GM20000 (cell line): ENCODE results near the gene TNC.

Experiments
- DNase-seq: peaks from one replicate; pipeline ENCODE4 v3.0.0; 2012; ENCODE audit warnings: low spot score
- TF ChIP-seq, protein P1 (sequence below): IDR thresholded peaks from 2 replicates; pipeline ENCODE4 v1.5.1; 2012; ENCODE audit warnings: mild to moderate bottlenecking, control low read depth; ENCODE audit errors: extremely low read depth, missing control alignments

Gene TNC

DNA sequence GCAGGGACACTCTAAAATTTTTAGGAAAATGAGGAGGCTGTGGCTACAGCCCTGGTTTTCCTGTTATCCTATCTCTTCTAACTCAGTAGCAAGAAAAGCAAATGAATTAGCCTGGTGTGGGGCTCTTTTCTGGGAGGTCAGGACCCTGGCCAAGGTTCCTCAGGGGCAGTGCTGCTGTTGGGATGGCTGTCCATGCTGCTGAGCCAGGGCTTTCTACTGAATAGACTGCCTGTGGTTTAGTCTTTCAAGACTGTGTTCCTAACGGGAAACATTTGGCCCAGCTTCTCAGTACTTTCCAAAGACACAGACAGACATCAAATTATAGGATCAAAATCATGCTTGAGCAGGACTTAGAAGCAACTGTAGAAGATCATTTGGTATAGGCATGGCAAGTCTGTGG is 18.1 kb downstream of the TNC start:
- TF ChIP-seq, protein P1, sequence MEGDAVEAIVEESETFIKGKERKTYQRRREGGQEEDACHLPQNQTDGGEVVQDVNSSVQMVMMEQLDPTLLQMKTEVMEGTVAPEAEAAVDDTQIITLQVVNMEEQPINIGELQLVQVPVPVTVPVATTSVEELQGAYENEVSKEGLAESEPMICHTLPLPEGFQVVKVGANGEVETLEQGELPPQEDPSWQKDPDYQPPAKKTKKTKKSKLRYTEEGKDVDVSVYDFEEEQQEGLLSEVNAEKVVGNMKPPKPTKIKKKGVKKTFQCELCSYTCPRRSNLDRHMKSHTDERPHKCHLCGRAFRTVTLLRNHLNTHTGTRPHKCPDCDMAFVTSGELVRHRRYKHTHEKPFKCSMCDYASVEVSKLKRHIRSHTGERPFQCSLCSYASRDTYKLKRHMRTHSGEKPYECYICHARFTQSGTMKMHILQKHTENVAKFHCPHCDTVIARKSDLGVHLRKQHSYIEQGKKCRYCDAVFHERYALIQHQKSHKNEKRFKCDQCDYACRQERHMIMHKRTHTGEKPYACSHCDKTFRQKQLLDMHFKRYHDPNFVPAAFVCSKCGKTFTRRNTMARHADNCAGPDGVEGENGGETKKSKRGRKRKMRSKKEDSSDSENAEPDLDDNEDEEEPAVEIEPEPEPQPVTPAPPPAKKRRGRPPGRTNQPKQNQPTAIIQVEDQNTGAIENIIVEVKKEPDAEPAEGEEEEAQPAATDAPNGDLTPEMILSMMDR, result no peak
- DNase-seq, result no peak

DNA sequence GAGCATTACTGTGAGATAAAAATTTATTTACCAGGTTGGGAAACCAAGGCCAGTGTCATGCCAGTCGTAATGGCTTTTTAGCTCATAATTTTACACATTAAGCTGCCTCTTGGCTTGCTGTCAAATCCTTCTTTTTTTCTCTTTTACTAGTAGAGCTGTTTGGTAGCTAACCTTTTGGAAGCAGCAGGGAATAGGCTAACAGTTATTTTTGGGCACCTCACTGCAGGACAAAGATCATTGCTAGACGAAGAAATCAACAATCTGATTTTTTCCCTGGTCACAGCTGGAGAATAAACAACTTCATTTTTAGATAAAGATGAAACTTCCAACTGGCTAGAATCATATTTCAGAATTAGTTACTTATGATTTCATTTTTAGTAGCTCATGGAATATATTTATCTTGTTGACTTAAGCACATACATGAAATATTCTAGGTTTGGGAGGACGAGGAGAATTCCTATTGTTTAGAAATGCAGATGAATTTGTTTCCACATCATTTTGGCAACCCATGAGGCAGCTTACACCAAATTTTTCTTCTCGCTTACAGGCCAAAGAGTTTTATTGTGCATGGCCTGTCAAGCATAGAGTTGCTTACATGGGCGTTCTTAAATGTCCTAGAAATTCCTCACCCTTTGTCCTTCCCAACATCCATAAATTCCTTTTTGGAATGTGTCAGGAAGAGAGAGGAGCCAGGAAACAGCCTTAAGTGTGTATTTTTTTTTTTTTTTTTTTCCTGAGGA is 19.6 kb downstream of the TNC start:
- TF ChIP-seq, protein P1, result no peak
- no peak for DNase-seq

DNA sequence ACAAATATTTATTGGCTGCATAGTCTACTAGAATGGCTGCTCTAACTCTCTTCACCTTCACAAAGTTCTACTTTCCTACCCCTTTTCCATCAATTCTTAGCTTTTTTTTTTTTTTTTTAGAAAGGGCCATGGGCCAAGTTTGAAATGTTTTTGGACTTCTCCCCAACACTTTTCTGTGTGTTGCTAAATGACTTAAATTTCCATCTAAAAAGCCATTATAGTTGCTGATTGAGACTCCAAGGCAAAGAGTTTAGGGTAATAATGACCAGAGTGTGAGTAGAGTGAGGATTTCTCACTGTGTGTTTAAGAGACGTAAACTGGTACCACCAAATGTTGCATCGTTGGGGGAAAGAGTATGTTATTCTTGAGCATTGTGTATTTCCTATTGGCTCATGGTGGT is 24.4 kb downstream of the TNC start:
- TF ChIP-seq, protein P1, result no peak

DNA sequence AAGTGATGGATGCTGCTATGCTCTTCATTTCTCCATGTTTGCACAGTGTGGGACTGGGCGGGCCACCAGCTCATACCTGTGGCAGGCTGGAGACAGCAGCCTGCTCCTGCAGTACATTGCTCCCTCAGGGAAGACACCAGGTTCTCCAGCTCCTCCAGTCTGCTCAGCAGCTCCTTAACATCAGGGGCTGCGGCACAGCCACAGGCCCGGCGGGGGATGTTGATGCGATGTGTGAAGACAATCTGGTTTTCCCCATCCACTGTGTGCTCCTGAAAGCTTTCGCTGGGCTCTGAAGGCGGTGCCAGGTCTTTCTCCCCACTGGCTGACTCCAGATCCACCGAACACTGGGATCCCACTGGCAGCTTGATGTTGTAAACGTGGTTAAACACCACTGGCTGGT is 27.5 kb downstream of the TNC start:
- no peak for DNase-seq
- TF ChIP-seq, protein P1, result no peak

More for the DNA sequence above, 24.4 kb downstream of the TNC start:
- no peak for DNase-seq

DNA sequence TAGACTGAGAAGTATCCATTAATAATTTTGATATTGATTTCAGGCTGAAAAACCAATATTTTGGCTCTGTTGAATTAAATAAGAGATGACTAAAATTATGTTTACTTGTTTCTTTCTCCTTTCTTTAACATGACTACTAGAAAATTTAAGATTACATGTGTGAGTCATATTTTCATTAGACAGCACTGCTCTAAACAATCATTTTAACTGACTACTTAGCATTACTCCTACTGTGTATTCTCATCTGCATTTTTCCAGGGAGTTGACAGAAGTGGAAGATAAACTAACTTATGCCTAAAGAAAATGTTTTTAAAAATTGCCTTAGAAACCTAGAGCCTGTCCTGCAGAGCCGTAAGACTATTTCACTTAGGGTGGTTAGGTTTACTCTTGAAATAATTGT is 29.1 kb downstream of the TNC start:
- TF ChIP-seq, protein P1, result no peak
- no peak for DNase-seq

DNA sequence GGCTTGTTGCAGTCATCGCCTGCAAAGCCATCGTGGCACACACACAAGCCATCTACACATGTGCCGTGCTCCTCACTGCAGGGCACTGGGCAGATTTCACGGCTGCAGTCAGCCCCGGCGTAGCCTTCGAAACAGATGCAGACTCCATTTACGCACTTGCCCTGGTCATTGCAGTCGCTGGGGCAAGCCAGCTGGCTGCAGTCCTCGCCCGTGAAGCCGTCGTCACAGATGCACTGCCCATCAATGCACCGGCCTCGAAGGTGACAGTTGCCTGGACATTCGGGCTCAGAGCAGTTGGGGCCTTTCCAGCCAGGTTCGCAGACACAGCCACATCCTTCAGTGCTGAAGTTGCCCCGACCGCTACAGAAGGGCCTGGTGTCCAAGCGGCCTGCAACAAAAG is 31.1 kb downstream of the TNC start:
- no peak for DNase-seq

DNA sequence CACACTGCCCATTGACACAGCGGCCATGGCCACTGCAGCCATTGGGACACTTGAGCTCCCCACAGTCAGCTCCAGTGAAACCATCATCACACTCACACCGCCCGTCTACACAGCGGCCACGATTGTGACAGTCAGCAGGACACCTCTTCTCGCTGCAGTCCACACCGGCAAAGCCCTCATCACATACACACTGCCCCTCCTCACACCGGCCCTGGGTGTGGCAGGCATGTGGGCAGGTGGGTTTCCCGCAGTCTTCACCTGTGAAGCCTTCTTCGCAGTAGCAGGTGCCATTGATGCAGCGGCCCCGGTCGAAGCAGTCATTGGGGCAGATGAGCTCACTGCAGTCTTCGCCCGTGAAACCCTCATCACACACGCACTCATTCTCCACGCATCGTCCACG is 31.5 kb downstream of the TNC start:
- no peak for DNase-seq
- TF ChIP-seq, protein P1, result no peak

More for the DNA sequence above, 31.1 kb downstream of the TNC start:
- TF ChIP-seq, protein P1, result no peak
